ENCODE results near the gene ITGB3. TPM values are rescaled to one million over a fixed set of nuclear protein-coding genes. Genes with fewer than 3 reads are reported as not detected.
A peak's percentile ranks its signal among the peaks of the same experiment; 100 is the strongest.

ITGB3 gene
- total RNA-seq, 2 experiments from 2014 or later: not detected

DNA sequence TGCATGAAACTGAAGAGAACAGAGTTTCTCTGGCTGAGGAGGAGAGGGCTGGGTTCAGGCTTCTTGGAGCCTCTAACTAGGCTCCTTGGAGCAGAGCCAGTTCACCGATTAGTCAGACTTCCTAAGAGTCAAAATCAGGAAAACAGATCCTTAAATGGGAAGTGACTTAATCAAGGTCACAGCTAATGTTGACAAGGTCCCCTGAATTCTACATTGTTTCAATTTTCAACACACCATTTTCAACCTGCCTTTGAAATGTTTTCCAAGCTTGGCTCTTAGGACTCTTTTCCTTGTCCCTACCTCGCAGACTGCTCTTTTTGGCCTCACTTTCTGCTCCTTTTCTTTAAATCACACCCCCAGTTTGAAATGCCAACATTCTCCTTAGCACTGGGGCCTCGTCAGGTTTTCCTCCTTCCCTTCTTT lies 28.2 kb upstream of the ITGB3 start:
- H3K9me3 Mint-ChIP-seq: peaks cover 10% of the 10 kb centered on the region
- DNase-seq (no peak), ATAC-seq (no peak)
- POLR2A ChIA-PET: no interaction called here
- H3K27me3 Mint-ChIP-seq: peaks cover 4% of the 10 kb centered on the region
- no peak overlapping the region for H3K4me3 Mint-ChIP-seq
- peaks cover 21% of the 10 kb centered on the region for H3K4me1 Mint-ChIP-seq (ENCODE audit: low read depth)
- intact Hi-C loops (cut with micrococcal nuclease): no loop called here
- CTCF ChIA-PET: interaction anchor here (1.0 to 1.5 kb wide), 2 partner anchors 10 to 90 kb away, joined by 3 to 4 read pairs; no protein-coding TSS in a partner anchor
- TF ChIP-seq, protein P1, sequence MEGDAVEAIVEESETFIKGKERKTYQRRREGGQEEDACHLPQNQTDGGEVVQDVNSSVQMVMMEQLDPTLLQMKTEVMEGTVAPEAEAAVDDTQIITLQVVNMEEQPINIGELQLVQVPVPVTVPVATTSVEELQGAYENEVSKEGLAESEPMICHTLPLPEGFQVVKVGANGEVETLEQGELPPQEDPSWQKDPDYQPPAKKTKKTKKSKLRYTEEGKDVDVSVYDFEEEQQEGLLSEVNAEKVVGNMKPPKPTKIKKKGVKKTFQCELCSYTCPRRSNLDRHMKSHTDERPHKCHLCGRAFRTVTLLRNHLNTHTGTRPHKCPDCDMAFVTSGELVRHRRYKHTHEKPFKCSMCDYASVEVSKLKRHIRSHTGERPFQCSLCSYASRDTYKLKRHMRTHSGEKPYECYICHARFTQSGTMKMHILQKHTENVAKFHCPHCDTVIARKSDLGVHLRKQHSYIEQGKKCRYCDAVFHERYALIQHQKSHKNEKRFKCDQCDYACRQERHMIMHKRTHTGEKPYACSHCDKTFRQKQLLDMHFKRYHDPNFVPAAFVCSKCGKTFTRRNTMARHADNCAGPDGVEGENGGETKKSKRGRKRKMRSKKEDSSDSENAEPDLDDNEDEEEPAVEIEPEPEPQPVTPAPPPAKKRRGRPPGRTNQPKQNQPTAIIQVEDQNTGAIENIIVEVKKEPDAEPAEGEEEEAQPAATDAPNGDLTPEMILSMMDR (IDR thresholded peaks at IDR 0.05): no peak
- no peaks in the 10 kb centered on the region for H3K36me3 Mint-ChIP-seq (ENCODE audit: low read depth)
- H3K27ac Mint-ChIP-seq: no peak overlapping the region

DNA sequence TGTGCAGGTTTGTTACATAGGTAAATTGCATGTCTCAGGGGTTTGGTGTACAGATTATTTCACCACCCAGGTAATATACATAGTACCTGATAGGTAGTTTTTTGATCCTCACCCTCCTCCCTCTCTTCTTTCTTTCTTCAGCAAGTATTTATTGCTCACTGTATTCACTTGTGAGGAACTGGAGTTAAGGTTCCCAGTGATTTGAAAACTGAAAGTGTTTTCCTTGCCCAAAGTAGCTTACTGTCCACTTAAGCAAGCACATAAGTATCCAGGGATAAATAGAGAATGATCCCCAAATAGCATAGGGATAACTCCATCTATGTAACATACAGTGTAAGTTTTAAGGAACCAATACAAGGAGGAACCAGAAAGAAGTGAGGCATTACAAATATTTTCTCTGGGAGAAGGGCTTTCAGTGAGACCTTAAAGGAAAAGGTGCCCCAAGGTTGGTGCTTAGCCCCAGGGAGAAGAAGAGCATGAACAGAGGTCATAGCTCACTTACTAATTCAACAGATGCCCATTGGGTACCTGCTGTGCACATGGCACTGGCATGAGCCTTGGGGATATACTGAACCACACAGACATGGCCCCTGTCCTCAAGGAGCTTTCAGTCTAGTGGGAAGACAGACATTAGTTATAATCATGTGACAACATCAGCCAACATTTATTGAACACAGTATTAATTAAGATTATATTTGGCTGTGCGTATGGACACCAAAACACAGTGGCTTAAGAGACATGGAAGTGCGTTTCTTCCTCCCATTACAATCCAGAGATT lies 27.5 kb upstream of the ITGB3 start:
- intact Hi-C loops (cut with micrococcal nuclease): no loop called here
- ChIA-PET POLR2A (no interaction called here), CTCF (interaction anchor here (1.0 to 1.5 kb wide), 2 partner anchors 11 to 89 kb away, joined by 3 to 4 read pairs; no protein-coding TSS in a partner anchor)
- no peak overlapping the region for H3K27ac Mint-ChIP-seq
- ATAC-seq (no peak), DNase-seq (no peak)
- no peak overlapping the region for H3K4me3 Mint-ChIP-seq
- H3K4me1 Mint-ChIP-seq (ENCODE audit: low read depth): peaks cover 16% of the 10 kb centered on the region
- H3K36me3 Mint-ChIP-seq (ENCODE audit: low read depth): no peaks in the 10 kb centered on the region
- peaks cover 7% of the 10 kb centered on the region for H3K27me3 Mint-ChIP-seq
- TF ChIP-seq, protein P1 (IDR thresholded peaks at IDR 0.05): no peak
- H3K9me3 Mint-ChIP-seq: peaks cover 10% of the 10 kb centered on the region

DNA sequence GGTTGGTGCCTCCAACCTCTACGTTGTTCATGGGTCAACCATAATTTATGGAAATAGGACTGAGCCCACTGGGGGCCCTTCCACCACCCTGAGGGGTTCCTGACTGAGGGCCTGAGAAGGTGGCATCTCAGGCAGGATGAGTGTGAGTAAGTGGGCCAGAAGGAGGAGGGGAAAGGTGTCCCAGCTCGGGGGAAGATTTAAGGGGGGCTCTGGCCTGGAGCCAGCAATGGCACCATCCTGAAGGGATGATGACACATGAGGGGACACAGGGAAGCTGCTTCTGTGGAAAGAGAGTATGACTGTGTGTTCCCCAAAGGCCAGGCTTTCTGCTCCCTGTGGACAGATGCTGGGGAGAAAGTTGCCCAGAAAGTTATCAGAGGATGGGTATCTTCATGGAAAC lies 25.8 kb upstream of the ITGB3 start:
- POLR2A ChIA-PET: no interaction called here
- H3K4me1 Mint-ChIP-seq (ENCODE audit: low read depth): peaks cover 10% of the 10 kb centered on the region
- intact Hi-C loops (cut with micrococcal nuclease): no loop called here
- H3K27ac Mint-ChIP-seq: no peak overlapping the region
- DNase-seq (no peak), ATAC-seq (no peak)
- no peaks in the 10 kb centered on the region for H3K36me3 Mint-ChIP-seq (ENCODE audit: low read depth)
- H3K27me3 Mint-ChIP-seq: peaks cover 7% of the 10 kb centered on the region
- CTCF ChIA-PET: interaction anchor here (0.9 to 2.0 kb wide), 2 partner anchors 78 to 96 kb away, joined by 3 to 7 read pairs; partner anchors contain the start of gene EFCAB13
- peaks cover 10% of the 10 kb centered on the region for H3K9me3 Mint-ChIP-seq
- TF ChIP-seq, protein P1 (IDR thresholded peaks at IDR 0.05): no peak
- no peak overlapping the region for H3K4me3 Mint-ChIP-seq

DNA sequence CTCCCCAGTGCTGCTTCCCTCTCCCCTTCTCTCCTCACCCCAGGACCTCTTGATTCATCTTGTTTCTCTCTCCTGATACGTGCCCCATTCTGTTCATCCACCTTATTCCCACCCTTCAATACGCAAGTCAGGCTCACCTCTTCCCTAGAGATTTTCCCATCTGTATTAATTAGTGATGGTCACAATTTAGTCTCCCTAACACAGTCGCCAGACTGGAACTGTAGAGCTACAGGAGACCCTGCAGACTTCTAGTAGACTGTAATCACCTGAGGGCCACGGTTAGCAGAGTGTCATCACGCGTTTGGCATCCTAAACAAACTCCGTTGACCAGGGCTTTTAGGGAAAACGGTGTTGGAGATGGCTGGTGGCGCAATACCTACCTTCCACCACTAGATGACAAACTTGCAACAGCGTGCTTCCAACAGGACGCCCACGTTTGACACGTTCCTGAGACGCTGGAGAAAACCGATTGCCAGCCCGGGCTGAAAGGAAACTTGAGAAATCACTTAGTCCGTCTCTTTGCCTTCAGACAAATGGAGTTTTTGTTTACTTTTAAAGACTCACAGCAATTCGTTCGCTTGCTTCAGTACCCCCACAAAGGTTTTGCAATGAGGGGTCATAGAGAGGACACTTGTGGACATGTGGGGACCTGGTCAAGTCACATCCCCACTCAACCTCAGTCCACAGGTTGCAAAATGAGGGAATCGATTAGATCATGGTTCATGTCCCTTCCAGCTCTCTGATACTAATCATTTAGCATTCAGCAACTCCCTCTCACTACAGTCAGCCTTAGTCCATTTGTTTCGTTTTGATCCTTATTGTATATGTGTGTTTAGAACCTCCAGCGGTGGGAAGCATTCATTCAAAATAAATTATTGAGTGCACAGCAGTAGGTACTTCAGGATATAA lies 23.8 kb upstream of the ITGB3 start:
- Mint-ChIP-seq H3K4me1 (ENCODE audit: low read depth) (peaks cover 10% of the 10 kb centered on the region), H3K27ac (peak overlapping the region; percentile 60), H3K4me3 (peak overlapping the region; percentile 54), H3K27me3 (peaks cover 7% of the 10 kb centered on the region), H3K36me3 (ENCODE audit: low read depth) (no peaks in the 10 kb centered on the region), H3K9me3 (no peaks in the 10 kb centered on the region)
- TF ChIP-seq, protein P1 (IDR thresholded peaks at IDR 0.05): peak; percentile 99
- POLR2A ChIA-PET: interaction anchor here (1.1 kb wide), 1 partner anchor 9 kb away, joined by 6 read pairs; no protein-coding TSS in a partner anchor
- CTCF ChIA-PET: interaction anchor here (0.6 to 2.8 kb wide), 29 partner anchors 10 to 386 kb away, joined by 3 to 31 read pairs (median 4); partner anchors contain the start of genes EFCAB13 and ITGB3
- intact Hi-C loops (cut with micrococcal nuclease): loop anchor here (2.0 kb wide), 1 partner anchor 85 kb away; no protein-coding TSS in a partner anchor
- ATAC-seq (peak; percentile 94), DNase-seq (peak; percentile 91)

Data from activated CD8-positive, alpha-beta T cell treated with anti-CD3 and anti-CD28 coated beads for 36 hours (primary cell).